Upper lobe of left lung (tissue), 6 donors: ENCODE measurements around the gene CDC7. TPM values are rescaled to one million over a fixed set of nuclear protein-coding genes. Genes with fewer than 3 reads are reported as not detected.

ENCODE experiments used
- ATAC-seq, 2 donors: fragments of 200-7000 bp; cut with Tn5 transposase; one replicate each; pipeline ENCODE4 v1.9.1; 2022; ENCODE audit warnings: mild to moderate bottlenecking in 2 of 2, moderate library complexity in 2 of 2; ENCODE audit not compliant: low FRiP score in 2 of 2
- DNase-seq, 2 donors: peaks; one replicate each; pipeline ENCODE4 v3.0.0-alpha.2; 2019 to 2020
- H3K27ac ChIP-seq, 4 donors: fragments of 200-600 bp; sonication (generic); one replicate each; pipeline ENCODE4 v1.5.1; 2016 to 2019
- H3K27me3 ChIP-seq, 4 donors: fragments of 200-600 bp; sonication (generic); one replicate each; pipeline ENCODE4 v1.5.1; 2017 to 2019
- H3K36me3 ChIP-seq, 4 donors: fragments of 200-600 bp; sonication (generic); one replicate each; pipeline ENCODE4 v1.5.1; 2016 to 2019
- H3K4me1 ChIP-seq, 4 donors: fragments of 200-600 bp; sonication (generic); one replicate each; pipeline ENCODE4 v1.5.1; 2018 to 2019
- H3K4me3 ChIP-seq, 4 donors: fragments of 200-600 bp; sonication (generic); one replicate each; pipeline ENCODE4 v1.5.1; 2017 to 2019; ENCODE audit warnings: mild to moderate bottlenecking in 2 of 4, moderate library complexity in 1 of 4
- H3K9me3 ChIP-seq, 4 donors: fragments of 200-600 bp; sonication (generic); one replicate each; pipeline ENCODE4 v1.5.1; 2018 to 2019
- CTCF ChIP-seq, 6 experiments: fragments of 450-650 bp in 4 of 6; fragments of 200-600 bp in 2 of 6; sonication (generic) in 2 of 6; IDR thresholded peaks; one replicate each; pipeline ENCODE4 v1.5.1; 2016 to 2019; ENCODE audit warnings: antibody characterized with exemption in 6 of 6
- EP300 ChIP-seq, 4 donors: sonication (generic); formaldehyde crosslinking; IDR thresholded peaks; one replicate each; pipeline ENCODE4 v1.5.1; 2017; ENCODE audit warnings: antibody characterized with exemption in 4 of 4, control low read depth in 2 of 4
- POLR2A ChIP-seq, 4 donors: fragments of 450-650 bp; IDR thresholded peaks; one replicate each; pipeline ENCODE4 v1.5.1; 2016 to 2017; ENCODE audit warnings: antibody characterized with exemption in 4 of 4, mild to moderate bottlenecking in 2 of 4
- POLR2AphosphoS5 ChIP-seq, 2 donors: sonication (generic); formaldehyde crosslinking; IDR thresholded peaks; one replicate each; pipeline ENCODE4 v1.5.1; 2017; ENCODE audit warnings: antibody characterized with exemption in 2 of 2
- WGBS, 2 donors: methylation state at CpG; one replicate each; pipeline ENCODE4 v1.1.5; 2017 to 2018; 5-methylcytosine and 5-hydroxymethylcytosine counted together
- total RNA-seq, 6 donors: library from RNA; depleted of rRNA in 4 of 6; stranded (reverse); fragments of >200 nt in 4 of 6; gene quantifications; one replicate each; pipeline versions ENCODE4 v1.1.0 to v1.2.1, GENCODE V29; 2016 to 2021
- donor health status: DM: no; HTN: no; CAD: no; lungs with moderate emphysema.
- donor health status: DM: no; HTN: yes; CAD: no; lungs with severe emphysema.

The CDC7 gene
- total RNA-seq, 6 donors from 2014 or later, result 1.6 to 6.2 (median 2.6) TPM

DNA sequence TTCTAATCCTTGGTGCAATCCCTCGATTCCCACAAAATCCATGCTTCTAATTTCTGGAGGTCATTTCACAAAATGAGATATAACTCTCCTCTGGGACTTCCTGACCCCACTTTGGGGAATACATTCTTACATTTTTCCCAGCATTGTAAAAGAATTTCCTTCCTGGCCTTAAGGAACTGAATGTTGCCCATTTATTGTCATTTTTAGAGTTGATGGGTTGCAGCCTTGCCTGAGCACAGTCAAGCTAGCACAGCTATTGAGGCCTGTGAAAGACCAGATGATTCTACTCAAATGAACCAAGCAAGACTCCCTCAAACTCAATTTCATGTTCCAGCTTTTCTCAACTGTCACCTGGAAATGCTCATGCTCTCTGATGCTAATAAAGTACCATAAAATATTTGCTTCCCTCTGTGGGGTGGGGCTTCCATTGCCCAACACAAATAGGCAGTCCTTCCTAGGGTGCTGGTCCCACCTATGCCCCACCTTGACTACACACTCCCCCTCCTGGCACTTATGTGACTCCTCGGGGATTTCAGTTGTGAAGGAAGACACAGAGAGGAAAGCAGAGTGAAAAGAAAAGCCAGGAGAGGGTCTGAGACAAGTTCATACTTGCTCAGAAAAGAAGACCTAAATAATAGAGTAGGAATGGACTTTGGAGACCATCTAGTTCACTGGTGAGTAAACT is 24.0 kb upstream of the CDC7 start:
- H3K4me1 ChIP-seq, result no peaks in the 10 kb centered on the region
- H3K27me3 ChIP-seq, result no peaks in the 10 kb centered on the region
- no peak overlapping the region for H3K27ac ChIP-seq
- H3K9me3 ChIP-seq, result no peaks in the 10 kb centered on the region
- WGBS, 2 donors, result 51 to 52% methylated on average over 2 of the region's 2 CpGs
- TF ChIP-seq POLR2A (IDR thresholded peaks at IDR 0.05), result no peak
- no peak for TF ChIP-seq POLR2AphosphoS5 (IDR thresholded peaks at IDR 0.05)
- no peak for TF ChIP-seq CTCF (IDR thresholded peaks at IDR 0.05)
- TF ChIP-seq EP300 (IDR thresholded peaks at IDR 0.05), result no peak
- DNase-seq, result no peak
- ATAC-seq, result no peak
- no peak overlapping the region for H3K4me3 ChIP-seq
- no peaks in the 10 kb centered on the region for H3K36me3 ChIP-seq

DNA sequence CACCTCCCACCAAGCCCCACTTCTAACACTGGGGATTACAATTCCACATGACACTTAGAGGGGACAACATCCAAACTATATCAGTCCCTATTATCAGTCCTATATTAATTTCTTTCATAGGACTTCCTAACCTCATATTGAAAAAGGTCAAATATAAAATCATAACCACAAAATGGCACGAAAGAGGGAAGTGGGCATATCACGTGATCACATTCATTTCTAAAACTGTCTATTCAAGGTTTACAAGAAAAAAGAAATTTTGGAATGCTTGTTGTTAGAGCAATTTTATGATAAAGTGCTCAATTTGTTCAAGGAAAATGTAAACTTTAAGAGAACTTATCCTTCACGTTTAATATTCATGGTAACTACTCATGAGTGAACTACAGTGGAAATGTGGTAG is 13.2 kb upstream of the CDC7 start:
- no peaks in the 10 kb centered on the region for H3K4me1 ChIP-seq
- no peak for DNase-seq
- no peak for ATAC-seq
- no peaks in the 10 kb centered on the region for H3K27me3 ChIP-seq
- no peaks in the 10 kb centered on the region for H3K36me3 ChIP-seq
- TF ChIP-seq CTCF (IDR thresholded peaks at IDR 0.05) (no peak), POLR2AphosphoS5 (IDR thresholded peaks at IDR 0.05) (no peak), EP300 (IDR thresholded peaks at IDR 0.05) (no peak), POLR2A (IDR thresholded peaks at IDR 0.05) (no peak)
- H3K27ac ChIP-seq, result no peak overlapping the region
- H3K4me3 ChIP-seq, result no peak overlapping the region
- peaks cover 0 to 4% (median 0%) of the 10 kb centered on the region in 4 donors for H3K9me3 ChIP-seq
- whole genome bisulfite sequencing, 2 donors, result 66 to 71% methylated on average over 3 of the region's 3 CpGs

DNA sequence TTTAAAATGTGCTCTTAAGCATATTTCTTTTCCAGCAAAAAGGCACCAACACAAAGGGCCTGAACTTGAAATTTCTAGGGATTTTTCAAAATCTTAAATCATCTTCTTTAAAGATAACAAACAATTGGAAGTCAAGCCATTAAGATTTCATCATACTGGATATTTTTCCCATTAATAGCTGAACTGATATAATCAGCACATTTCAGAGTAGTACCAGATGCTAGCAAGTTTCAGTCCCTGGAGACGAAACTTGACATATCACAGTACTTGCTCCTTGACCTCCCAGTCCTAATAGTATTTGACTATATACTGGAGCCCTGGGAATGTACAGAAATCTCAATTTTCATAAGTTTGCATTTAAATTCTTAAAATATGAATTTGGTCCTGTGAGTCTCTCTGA is 10.2 kb upstream of the CDC7 start:
- DNase-seq (no peak), ATAC-seq (no peak)
- TF ChIP-seq CTCF (IDR thresholded peaks at IDR 0.05) (no peak), EP300 (IDR thresholded peaks at IDR 0.05) (no peak), POLR2AphosphoS5 (IDR thresholded peaks at IDR 0.05) (no peak), POLR2A (IDR thresholded peaks at IDR 0.05) (no peak)
- H3K9me3 ChIP-seq, result no peaks in the 10 kb centered on the region
- WGBS, 2 donors, result 26 to 65% methylated on average over 1 of the region's 1 CpG
- H3K4me3 ChIP-seq, result no peak overlapping the region
- H3K27me3 ChIP-seq, result no peaks in the 10 kb centered on the region
- H3K4me1 ChIP-seq, result no peaks in the 10 kb centered on the region
- H3K27ac ChIP-seq, result no peak overlapping the region
- no peaks in the 10 kb centered on the region for H3K36me3 ChIP-seq

- Histone ChIP-seq H3K4me1 (peaks cover 5 to 21% (median 13%) of the 10 kb centered on the region in 4 donors), H3K4me3 (no peak overlapping the region), H3K36me3 (no peaks in the 10 kb centered on the region), H3K9me3 (no peaks in the 10 kb centered on the region), H3K27ac (no peak overlapping the region), H3K27me3 (no peaks in the 10 kb centered on the region)
- ATAC-seq (no peak), DNase-seq (no peak)
- no peak for TF ChIP-seq POLR2AphosphoS5 (IDR thresholded peaks at IDR 0.05)
- TF ChIP-seq CTCF (IDR thresholded peaks at IDR 0.05), result no peak
- TF ChIP-seq POLR2A (IDR thresholded peaks at IDR 0.05), result no peak
- no peak for TF ChIP-seq EP300 (IDR thresholded peaks at IDR 0.05)
- 89 to 95% methylated on average over 2 of the region's 2 CpGs for WGBS, 2 donors
Observed at GRCh38 chr1:91498035-91498434, 2.6 kb upstream of the CDC7 start.
